Endothelial cell of umbilical vein (primary cell): ENCODE measurements around the gene FBLN2. TPM values are rescaled to one million over a fixed set of nuclear protein-coding genes. Genes with fewer than 3 reads are reported as not detected.

ENCODE experiments used
- BruUV-seq: library from RNA; stranded (reverse); fragments of 400-500 nt; replicated peaks from 2 replicates; lab custom pipeline; 2021; lab: Mats Ljungman, UMichigan
- CTCF ChIA-PET: fragments of 300-600, 350-600 bp; sonication (Branson Sonifier 250); formaldehyde crosslinking; loops from one replicate; lab custom pipeline; 2021; ENCODE audit warnings: antibody characterized with exemption, inconsistent platforms; lab: Charles Lee
- POLR2A ChIA-PET: fragments of 300-600, 350-600 bp; sonication (Branson Sonifier 250); formaldehyde crosslinking; loops from one replicate; lab custom pipeline; 2021; ENCODE audit warnings: antibody characterized with exemption, inconsistent platforms; lab: Charles Lee
- DNase-seq: peaks from one replicate; pipeline ENCODE4 v3.0.0-alpha.2; 2011; ENCODE audit warnings: low read depth, low spot score
- FAIRE-seq: peaks from 2 replicates; lab custom pipeline; 2011; peaks lifted over from hg19 to GRCh38; lab: Jason Lieb, UNC
- H2AFZ ChIP-seq: 2 replicates; pipeline ENCODE4 v1.6.0; 2012; ENCODE audit warnings: low read depth, low read length, control low read depth, inconsistent platforms
- H3K27ac ChIP-seq: 2 replicates; pipeline ENCODE4 v1.5.1; 2011; ENCODE audit warnings: low read depth, mild to moderate bottlenecking, control low read depth, low read length, moderate library complexity; ENCODE audit not compliant: insufficient read depth
- H3K27me3 ChIP-seq, 2 experiments: 2 replicates each; pipeline versions ENCODE4 v1.6.0 to v1.6.1; 2011; ENCODE audit warnings: low read length in 2 of 2, mixed read lengths in 1 of 2; ENCODE audit not compliant: control insufficient read depth in 2 of 2, insufficient read depth in 2 of 2
- H3K36me3 ChIP-seq, 2 experiments: 2 replicates in 1 of 2; 3 replicates in 1 of 2; pipeline ENCODE4 v1.5.1; 2011; ENCODE audit warnings: low read length in 2 of 2, mild to moderate bottlenecking in 1 of 2, moderate library complexity in 1 of 2; ENCODE audit not compliant: control insufficient read depth in 2 of 2, insufficient read depth in 2 of 2; ENCODE audit errors: extremely low read depth in 1 of 2
- H3K4me1 ChIP-seq: 3 replicates; pipeline ENCODE4 v1.5.1; 2011; ENCODE audit warnings: mild to moderate bottlenecking, low read length; ENCODE audit not compliant: control insufficient read depth, insufficient read depth; ENCODE audit errors: extremely low read depth
- H3K4me2 ChIP-seq: 2 replicates; pipeline ENCODE4 v1.6.1; 2011; ENCODE audit warnings: low read length, control low read depth, mixed read lengths; ENCODE audit not compliant: insufficient read depth
- H3K4me3 ChIP-seq, 3 experiments: fragments of 200-600 bp in 1 of 3; sonication (generic), shearing (Covaris generic) in 1 of 3; replicated peaks in 1 of 3; 2 replicates each; pipeline ENCODE4 v1.5.1; 2011 to 2016; ENCODE audit warnings: control low read depth in 3 of 3, low read length in 3 of 3, mild to moderate bottlenecking in 2 of 3, inconsistent platforms in 1 of 3, low read depth in 1 of 3, moderate library complexity in 1 of 3; ENCODE audit not compliant: insufficient read depth in 1 of 3
- H3K79me2 ChIP-seq: 2 replicates; pipeline ENCODE4 v1.6.0; 2012; ENCODE audit warnings: low read length, inconsistent platforms; ENCODE audit not compliant: control insufficient read depth, insufficient read depth
- H3K9ac ChIP-seq: replicated peaks from 2 replicates; pipeline ENCODE3; 2011; ENCODE audit warnings: low read length, control low read depth; ENCODE audit not compliant: insufficient read depth; ENCODE audit errors: extremely low read depth
- H3K9me1 ChIP-seq: replicated peaks from 3 replicates; pipeline ENCODE4 v1.6.0; 2011; ENCODE audit warnings: mild to moderate bottlenecking, low read length; ENCODE audit not compliant: control insufficient read depth, insufficient read depth; ENCODE audit errors: extremely low read depth
- H3K9me3 ChIP-seq: replicated peaks from 2 replicates; pipeline ENCODE4 v1.5.1; 2012; ENCODE audit warnings: low read length, inconsistent platforms; ENCODE audit not compliant: control insufficient read depth, insufficient read depth
- H4K20me1 ChIP-seq: replicated peaks from 2 replicates; pipeline ENCODE3; 2011; ENCODE audit warnings: mild to moderate bottlenecking, low read length; ENCODE audit not compliant: control insufficient read depth, insufficient read depth; ENCODE audit errors: extremely low read depth
- CTCF ChIP-seq, 2 donors: IDR thresholded peaks; 1 replicate in 1 of 2; 2 replicates in 1 of 2; pipeline ENCODE4 v1.5.1; 2011; ENCODE audit warnings: low read length in 2 of 2, mild to moderate bottlenecking in 2 of 2, moderate library complexity in 2 of 2, control low read depth in 1 of 2, inconsistent platforms in 1 of 2, low read depth in 1 of 2; ENCODE audit not compliant: insufficient read depth in 1 of 2; ENCODE audit errors: extremely low read depth in 1 of 2
- EZH2 ChIP-seq: IDR thresholded peaks from 2 replicates; pipeline ENCODE4 v1.6.1; 2012; ENCODE audit warnings: borderline replicate concordance, low read depth, mild to moderate bottlenecking, moderate library complexity, low read length, inconsistent platforms; ENCODE audit not compliant: severe bottlenecking
- FOS ChIP-seq: IDR thresholded peaks from 2 replicates; pipeline ENCODE4 v1.6.1; 2011; ENCODE audit warnings: mild to moderate bottlenecking, low read length, moderate library complexity, borderline replicate concordance; ENCODE audit not compliant: insufficient read depth
- GATA2 ChIP-seq: IDR thresholded peaks from 2 replicates; pipeline ENCODE4 v1.7.0; 2011; ENCODE audit warnings: low read depth, mild to moderate bottlenecking, moderate library complexity, mixed read lengths, low read length; ENCODE audit not compliant: insufficient read length, insufficient read depth
- JUN ChIP-seq: IDR thresholded peaks from 2 replicates; pipeline ENCODE4 v1.6.1; 2011; ENCODE audit warnings: borderline replicate concordance, low read depth; ENCODE audit not compliant: insufficient read length, insufficient read depth
- MYC ChIP-seq: IDR thresholded peaks from one replicate; pipeline ENCODE4 v1.6.1; 2011; ENCODE audit warnings: mild to moderate bottlenecking, low read depth, low read length
- POLR2A ChIP-seq: IDR thresholded peaks from 2 replicates; pipeline ENCODE4 v1.6.1; 2012; ENCODE audit warnings: low read depth, mild to moderate bottlenecking, control low read depth, low read length
- POLR2AphosphoS5 ChIP-seq: IDR thresholded peaks from 2 replicates; pipeline ENCODE4 v1.6.1; 2012; ENCODE audit warnings: low read depth, mild to moderate bottlenecking, control low read depth, low read length, moderate library complexity; ENCODE audit not compliant: insufficient read depth
- dilution Hi-C: fragments of 300-500 bp; cut with MboI; formaldehyde crosslinking; loops from one replicate; pipeline ENCODE4 v1.15.0; 2019; ENCODE audit warnings: low sequenced_read_pairs; ENCODE audit not compliant: extremely low pct_ligation_motif_present
- intact Hi-C: fragments of 100-400 bp; cut with micrococcal nuclease; formaldehyde crosslinking; loops from one replicate; pipeline ENCODE4 v1.10.0; 2022
- polyA plus RNA-seq, 4 experiments: library from polyadenylated mRNA; depleted of rRNA in 3 of 4; stranded (reverse) in 3 of 4; unstranded in 1 of 4; fragments of >200 nt; gene quantifications; 2 replicates each; pipeline versions ENCODE4 v1.2.1 to v1.2.3, GENCODE V29; 2011 to 2012; ENCODE audit warnings: missing spikeins in 1 of 4
- total RNA-seq: library from RNA; stranded (reverse); gene quantifications from 2 replicates; pipeline ENCODE4 v1.2.3, GENCODE V29; 2021
- TF ChIP-seq, protein P1 (sequence below): IDR thresholded peaks from 2 replicates; pipeline ENCODE4 v1.6.1; 2011; ENCODE audit not compliant: insufficient read depth, insufficient read length

FBLN2 gene
- total and polyA plus RNA-seq, 2 donors (not counting 3 experiments of a cell fraction or from before 2014, with no cell fraction given), result 1.4 to 1.9 TPM

DNA sequence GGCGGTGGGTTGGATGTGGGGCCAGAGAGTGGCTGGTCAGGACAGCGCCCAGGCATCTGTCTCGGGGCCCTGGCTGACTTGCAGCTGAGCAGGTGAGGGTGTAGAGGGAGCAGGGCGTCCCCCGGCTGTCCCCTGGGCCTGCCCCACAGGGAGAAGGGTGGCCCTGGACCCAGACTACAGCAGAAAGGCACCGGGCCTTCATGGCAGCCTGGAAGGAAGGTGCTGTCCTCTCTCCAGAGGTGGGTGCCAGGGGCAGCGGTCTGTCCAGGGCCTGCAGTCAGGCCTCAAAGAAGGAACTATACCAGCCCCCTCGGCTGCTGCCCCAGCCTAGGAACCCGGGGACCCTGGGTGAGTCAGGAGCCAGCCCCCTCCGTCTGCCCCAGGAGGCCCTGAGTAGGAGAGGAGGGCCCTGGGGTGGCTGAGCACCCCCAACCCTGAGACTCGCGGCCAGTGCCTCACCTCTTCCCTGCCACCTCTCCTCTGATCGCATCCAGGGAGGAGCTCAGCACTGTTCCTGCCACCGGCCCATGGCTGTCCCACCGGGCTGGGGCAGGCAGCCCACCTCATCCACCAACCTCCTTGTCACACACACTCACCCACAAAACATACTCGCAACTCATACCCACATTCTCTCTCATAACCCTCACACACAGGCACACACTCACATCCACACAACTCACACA lies 133.5 kb downstream of the FBLN2 start:
- DNase-seq (no peak), FAIRE-seq (no peak)
- no peaks in the 10 kb centered on the region for H3K36me3 ChIP-seq
- H3K4me3 ChIP-seq, result no peak overlapping the region
- H3K9me1 ChIP-seq, result no peaks in the 10 kb centered on the region
- no peaks in the 10 kb centered on the region for H3K9me3 ChIP-seq
- intact Hi-C loops, result no loop called here
- H3K9ac ChIP-seq, result no peak overlapping the region
- H3K4me1 ChIP-seq, result no peaks in the 10 kb centered on the region
- POLR2A ChIA-PET, result no interaction called here
- H3K27ac ChIP-seq, result no peak overlapping the region
- no peak overlapping the region for H2AFZ ChIP-seq
- H3K4me2 ChIP-seq, result no peak overlapping the region
- no peaks in the 10 kb centered on the region for H3K79me2 ChIP-seq
- no TSS peak for BruUV-seq
- H4K20me1 ChIP-seq, result no peaks in the 10 kb centered on the region
- dilution Hi-C loops, result no loop called here
- H3K27me3 ChIP-seq, result no peaks in the 10 kb centered on the region
- CTCF ChIA-PET, result no interaction called here
- TF ChIP-seq POLR2AphosphoS5 (no peak), MYC (no peak), POLR2A (no peak), JUN (no peak), EZH2 (no peak), FOS (no peak), GATA2 (no peak), CTCF (IDR thresholded peaks at IDR 0.05; ENCODE audit: extremely low read depth in 1 of 2, insufficient read depth in 1 of 2, low read depth in 1 of 2, low read length in 2 of 2) (no peak)
- TF ChIP-seq, protein P1, sequence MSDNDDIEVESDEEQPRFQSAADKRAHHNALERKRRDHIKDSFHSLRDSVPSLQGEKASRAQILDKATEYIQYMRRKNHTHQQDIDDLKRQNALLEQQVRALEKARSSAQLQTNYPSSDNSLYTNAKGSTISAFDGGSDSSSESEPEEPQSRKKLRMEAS, result no peak
